HepG2 (cell line): ENCODE measurements around the gene WWTR1. TPM values are rescaled to one million over a fixed set of nuclear protein-coding genes. Genes with fewer than 3 reads are reported as not detected.

Source experiments
- ATAC-seq: fragments of 200-7000 bp; cut with Tn5 transposase; 3 replicates; pipeline ENCODE4 v1.9.1; 2020; ENCODE audit warnings: mild to moderate bottlenecking, moderate library complexity
- BruUV-seq: library from RNA; stranded (reverse); fragments of 400-500 nt; replicated peaks from 2 replicates; lab custom pipeline; 2021; lab: Mats Ljungman, UMichigan
- CTCF ChIA-PET: fragments of 300-600 bp; formaldehyde crosslinking; extraction: SDS; loops from one replicate; lab custom pipeline; 2021; ENCODE audit warnings: low total read pairs, inconsistent platforms, low intra/inter-chr PET ratio; lab: Yijun Ruan, JAX
- POLR2A ChIA-PET: fragments of 350-600 bp; sonication (Branson Sonifier 250); formaldehyde crosslinking; loops from one replicate; lab custom pipeline; 2020; ENCODE audit warnings: antibody characterized with exemption, inconsistent platforms; lab: Yijun Ruan, JAX
- DNase-seq: peaks from one replicate; pipeline ENCODE4 v3.0.0-alpha.2; 2015; ENCODE audit warnings: low spot score
- FAIRE-seq: peaks from 3 replicates; lab custom pipeline; 2011; peaks lifted over from hg19 to GRCh38; lab: Jason Lieb, UNC
- H2AFZ ChIP-seq: one replicate; pipeline ENCODE4 v1.6.1; 2011; ENCODE audit warnings: low read length, inconsistent platforms
- H3K27ac ChIP-seq: fragments of 300-600 bp; 3 replicates; pipeline ENCODE4 v1.8.0; 2011; ENCODE audit warnings: mixed run types, mild to moderate bottlenecking, mixed read lengths, low read length, inconsistent platforms; ENCODE audit not compliant: insufficient read depth; ENCODE audit errors: extremely low read length
- H3K27me3 ChIP-seq, 2 experiments: fragments of 200-600 bp in 1 of 2; 2 replicates in 1 of 2; 3 replicates in 1 of 2; pipeline versions ENCODE4 v1.6.0 to v1.8.0; 2011; ENCODE audit warnings: low read length in 2 of 2, mild to moderate bottlenecking in 2 of 2, moderate library complexity in 2 of 2, inconsistent platforms in 1 of 2; ENCODE audit not compliant: insufficient read depth in 2 of 2, control insufficient read depth in 1 of 2
- H3K36me3 ChIP-seq, 2 experiments: fragments of 200-600 bp in 1 of 2; replicated peaks in 1 of 2; 2 replicates in 1 of 2; 3 replicates in 1 of 2; pipeline versions ENCODE4 v1.5.1 to v1.8.0; 2011; ENCODE audit warnings: low read length in 2 of 2, inconsistent platforms in 1 of 2; ENCODE audit not compliant: insufficient read depth in 2 of 2, control insufficient read depth in 1 of 2
- H3K4me1 ChIP-seq: 2 replicates; pipeline ENCODE4 v1.5.1; 2012; ENCODE audit warnings: low read length, inconsistent platforms; ENCODE audit not compliant: insufficient read depth
- H3K4me2 ChIP-seq: 2 replicates; pipeline ENCODE4 v1.6.0; 2011; ENCODE audit warnings: low read depth, low read length, inconsistent platforms
- H3K4me3 ChIP-seq, 3 experiments: fragments of 200-600 bp in 1 of 3; sonication (generic), shearing (Covaris generic) in 1 of 3; replicated peaks in 1 of 3; 2 replicates each; pipeline ENCODE4 v1.5.1; 2011 to 2016; ENCODE audit warnings: low read length in 3 of 3, inconsistent platforms in 2 of 3, low read depth in 2 of 3, mild to moderate bottlenecking in 2 of 3, control low read depth in 1 of 3, mixed read lengths in 1 of 3; ENCODE audit not compliant: insufficient read depth in 1 of 3
- H3K79me2 ChIP-seq: one replicate; pipeline ENCODE4 v1.6.1; 2011; ENCODE audit warnings: low read length, inconsistent platforms; ENCODE audit not compliant: insufficient read depth
- H3K9ac ChIP-seq: 2 replicates; pipeline ENCODE4 v1.6.0; 2011; ENCODE audit warnings: mild to moderate bottlenecking, low read depth, low read length, inconsistent platforms; ENCODE audit not compliant: insufficient read depth
- H3K9me3 ChIP-seq: 2 replicates; pipeline ENCODE4 v1.5.1; 2012; ENCODE audit warnings: mild to moderate bottlenecking, low read length
- H4K20me1 ChIP-seq: 2 replicates; pipeline ENCODE4 v1.6.0; 2011; ENCODE audit warnings: inconsistent platforms, mild to moderate bottlenecking, low read length, moderate library complexity; ENCODE audit not compliant: insufficient read depth
- CENPX ChIP-seq: sonication (generic); formaldehyde crosslinking; IDR thresholded peaks from 2 replicates; pipeline ENCODE4 v1.9.0; 2021; ENCODE audit warnings: mild to moderate bottlenecking, missing genetic modification reagents, moderate library complexity
- GABPB1 ChIP-seq: IDR thresholded peaks from 2 replicates; pipeline ENCODE4 v1.6.1; 2016; ENCODE audit warnings: mild to moderate bottlenecking, missing genetic modification reagents, moderate library complexity, missing compliant biosample characterization
- GTF2F1 ChIP-seq: fragments of 150-350 bp; IDR thresholded peaks from 2 replicates; pipeline ENCODE4 v1.6.1; 2014; ENCODE audit warnings: low read length
- HNRNPK ChIP-seq: fragments of 200-400 bp; formaldehyde crosslinking; IDR thresholded peaks from 2 replicates; pipeline ENCODE4 v1.6.1; 2018; ENCODE audit warnings: low read length, low read depth, moderate library complexity, mild to moderate bottlenecking; ENCODE audit not compliant: poor library complexity, severe bottlenecking
- SNAPC2 ChIP-seq: sonication (generic); formaldehyde crosslinking; IDR thresholded peaks from 2 replicates; pipeline ENCODE4 v1.8.1; 2022; ENCODE audit warnings: mild to moderate bottlenecking, missing genetic modification reagents
- ZNF33A ChIP-seq: sonication (generic); formaldehyde crosslinking; IDR thresholded peaks from 2 replicates; pipeline ENCODE4 v1.5.1; 2020; ENCODE audit warnings: missing genetic modification reagents, mild to moderate bottlenecking, moderate library complexity, borderline replicate concordance
- ZNF569 ChIP-seq: sonication (generic); formaldehyde crosslinking; IDR thresholded peaks from 2 replicates; pipeline ENCODE4 v1.5.0; 2020; ENCODE audit warnings: mild to moderate bottlenecking, missing genetic modification reagents, moderate library complexity, borderline replicate concordance
- ZNF589 ChIP-seq: sonication (generic); formaldehyde crosslinking; conservative IDR thresholded peaks from 2 replicates; pipeline ENCODE4 v1.8.0; 2022; ENCODE audit warnings: mild to moderate bottlenecking, moderate library complexity, missing genetic modification reagents
- WGBS: methylation state at CpG from one replicate; pipeline ENCODE4 v1.1.6; 2017; ENCODE audit warnings: low lambda C conversion rate; 5-methylcytosine and 5-hydroxymethylcytosine counted together
- in situ Hi-C: cut with HindIII; loops from 2 replicates; pipeline ENCODE4 v1.10.0; 2017; ENCODE audit warnings: low pct_unique_long_range_greater_than_20kb; ENCODE audit not compliant: extremely low pct_ligation_motif_present
- intact Hi-C: fragments of 100-400 bp; cut with micrococcal nuclease; formaldehyde crosslinking; loops from one replicate; pipeline ENCODE4 v1.10.0; 2022; ENCODE audit not compliant: unreplicated experiment
- polyA plus RNA-seq, 8 experiments: library from polyadenylated mRNA; depleted of rRNA in 3 of 8; stranded (reverse) in 7 of 8; unstranded in 1 of 8; fragments of >200 nt; fragmentation: Illumina TruSeq in 4 of 8; extraction: Trizol in 4 of 8; gene quantifications; 2 replicates each; pipeline versions ENCODE4 v1.2.1 to v1.2.3, GENCODE V29; 2011 to 2016; ENCODE audit warnings: low read depth in 4 of 8, missing spikeins in 1 of 8, mixed read lengths in 1 of 8; ENCODE audit not compliant: insufficient read depth in 1 of 8
- total RNA-seq, 5 experiments: library from RNA; depleted of rRNA; stranded (reverse); fragments of >200 nt; fragmentation: Illumina TruSeq; extraction: Trizol; gene quantifications; 2 replicates each; pipeline ENCODE4 v1.2.3, GENCODE V29; 2016; ENCODE audit warnings: low read depth in 1 of 5
- TF ChIP-seq, protein P1 (sequence below): sonication (generic); formaldehyde crosslinking; IDR thresholded peaks from 2 replicates; pipeline ENCODE4 v1.5.0; 2020; ENCODE audit warnings: mild to moderate bottlenecking, missing genetic modification reagents, borderline replicate concordance
- TF ChIP-seq, protein P2 (sequence below): sonication (generic); formaldehyde crosslinking; IDR thresholded peaks from 2 replicates; pipeline ENCODE4 v1.5.0; 2020; ENCODE audit warnings: missing genetic modification reagents

Gene WWTR1
- total and polyA plus RNA-seq, 2 of the 13 experiments (the other 11 are each of a cell fraction or from before 2014, with no cell fraction given) = 19.7 to 139 TPM

DNA sequence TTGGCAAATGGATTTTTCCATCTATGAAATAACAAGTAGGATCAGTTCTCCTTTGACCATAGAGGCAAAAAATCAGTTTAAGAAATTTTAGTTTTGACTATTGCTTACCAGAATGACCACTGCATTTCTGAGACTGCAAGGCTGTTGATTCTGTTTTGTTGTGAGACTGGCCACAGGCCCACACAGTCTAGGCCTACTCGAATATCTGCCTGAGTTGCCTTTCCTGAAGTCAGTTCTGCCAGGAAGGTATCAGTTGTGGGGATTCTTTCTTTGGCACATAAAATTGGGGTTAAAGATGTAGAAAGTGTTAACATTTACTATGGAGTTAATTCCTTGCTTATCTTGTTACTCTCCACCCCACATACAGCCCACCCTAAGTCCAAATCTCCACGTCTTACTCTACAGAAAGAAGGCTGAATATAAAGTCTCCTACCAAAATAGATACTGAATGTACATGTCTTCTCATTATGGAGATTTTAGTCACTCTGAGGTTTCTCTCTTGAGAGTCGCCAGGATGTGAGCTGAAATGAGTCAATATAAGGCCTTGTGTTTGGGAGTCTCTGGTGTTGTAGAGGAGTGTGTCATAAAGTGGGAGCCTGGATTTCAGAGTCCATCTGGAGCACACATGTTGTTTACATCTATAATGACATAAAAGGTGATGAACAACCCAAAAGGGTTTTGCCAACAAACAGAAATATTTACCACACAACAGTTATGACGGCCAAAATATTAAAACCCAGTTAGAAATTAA is 45.0 kb upstream of the WWTR1 start:
- Histone ChIP-seq H3K27ac (no peak overlapping the region), H3K4me2 (no peak overlapping the region), H3K36me3 (no peaks in the 10 kb centered on the region), H3K27me3 (no peaks in the 10 kb centered on the region), H3K9me3 (peaks cover 15% of the 10 kb centered on the region), H3K4me1 (peaks cover 13% of the 10 kb centered on the region; the same call in 1 of the 2 replicates), H3K79me2 (no peaks in the 10 kb centered on the region), H3K4me3 (no peak overlapping the region), H4K20me1 (no peaks in the 10 kb centered on the region), H2AFZ (no peak overlapping the region), H3K9ac (no peak overlapping the region)
- WGBS = 48% methylated on average over 4 of the region's 4 CpGs
- intact Hi-C loops (no loop called here), in situ Hi-C loops (no loop called here)
- BruUV-seq = no TSS peak
- TF ChIP-seq CENPX (CRISPR knock-in tag) = no peak
- no peak for TF ChIP-seq GTF2F1
- TF ChIP-seq ZNF33A = no peak
- TF ChIP-seq, protein P1, sequence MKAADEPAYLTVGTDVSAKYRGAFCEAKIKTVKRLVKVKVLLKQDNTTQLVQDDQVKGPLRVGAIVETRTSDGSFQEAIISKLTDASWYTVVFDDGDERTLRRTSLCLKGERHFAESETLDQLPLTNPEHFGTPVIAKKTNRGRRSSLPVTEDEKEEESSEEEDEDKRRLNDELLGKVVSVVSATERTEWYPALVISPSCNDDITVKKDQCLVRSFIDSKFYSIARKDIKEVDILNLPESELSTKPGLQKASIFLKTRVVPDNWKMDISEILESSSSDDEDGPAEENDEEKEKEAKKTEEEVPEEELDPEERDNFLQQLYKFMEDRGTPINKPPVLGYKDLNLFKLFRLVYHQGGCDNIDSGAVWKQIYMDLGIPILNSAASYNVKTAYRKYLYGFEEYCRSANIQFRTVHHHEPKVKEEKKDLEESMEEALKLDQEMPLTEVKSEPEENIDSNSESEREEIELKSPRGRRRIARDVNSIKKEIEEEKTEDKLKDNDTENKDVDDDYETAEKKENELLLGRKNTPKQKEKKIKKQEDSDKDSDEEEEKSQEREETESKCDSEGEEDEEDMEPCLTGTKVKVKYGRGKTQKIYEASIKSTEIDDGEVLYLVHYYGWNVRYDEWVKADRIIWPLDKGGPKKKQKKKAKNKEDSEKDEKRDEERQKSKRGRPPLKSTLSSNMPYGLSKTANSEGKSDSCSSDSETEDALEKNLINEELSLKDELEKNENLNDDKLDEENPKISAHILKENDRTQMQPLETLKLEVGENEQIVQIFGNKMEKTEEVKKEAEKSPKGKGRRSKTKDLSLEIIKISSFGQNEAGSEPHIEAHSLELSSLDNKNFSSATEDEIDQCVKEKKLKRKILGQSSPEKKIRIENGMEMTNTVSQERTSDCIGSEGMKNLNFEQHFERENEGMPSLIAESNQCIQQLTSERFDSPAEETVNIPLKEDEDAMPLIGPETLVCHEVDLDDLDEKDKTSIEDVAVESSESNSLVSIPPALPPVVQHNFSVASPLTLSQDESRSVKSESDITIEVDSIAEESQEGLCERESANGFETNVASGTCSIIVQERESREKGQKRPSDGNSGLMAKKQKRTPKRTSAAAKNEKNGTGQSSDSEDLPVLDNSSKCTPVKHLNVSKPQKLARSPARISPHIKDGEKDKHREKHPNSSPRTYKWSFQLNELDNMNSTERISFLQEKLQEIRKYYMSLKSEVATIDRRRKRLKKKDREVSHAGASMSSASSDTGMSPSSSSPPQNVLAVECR (CRISPR knock-in tag) = no peak
- no peak for TF ChIP-seq ZNF589 (CRISPR knock-in tag)
- no peak for TF ChIP-seq SNAPC2 (CRISPR knock-in tag)
- TF ChIP-seq, protein P2, sequence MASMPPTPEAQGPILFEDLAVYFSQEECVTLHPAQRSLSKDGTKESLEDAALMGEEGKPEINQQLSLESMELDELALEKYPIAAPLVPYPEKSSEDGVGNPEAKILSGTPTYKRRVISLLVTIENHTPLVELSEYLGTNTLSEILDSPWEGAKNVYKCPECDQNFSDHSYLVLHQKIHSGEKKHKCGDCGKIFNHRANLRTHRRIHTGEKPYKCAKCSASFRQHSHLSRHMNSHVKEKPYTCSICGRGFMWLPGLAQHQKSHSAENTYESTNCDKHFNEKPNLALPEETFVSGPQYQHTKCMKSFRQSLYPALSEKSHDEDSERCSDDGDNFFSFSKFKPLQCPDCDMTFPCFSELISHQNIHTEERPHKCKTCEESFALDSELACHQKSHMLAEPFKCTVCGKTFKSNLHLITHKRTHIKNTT (CRISPR knock-in tag) = no peak
- TF ChIP-seq HNRNPK = no peak
- TF ChIP-seq ZNF569 (CRISPR knock-in tag) = no peak
- TF ChIP-seq GABPB1 = no peak
- no peak for FAIRE-seq
- peak; percentile 26; the same call in 1 of the 3 replicates for ATAC-seq
- CTCF ChIA-PET = no interaction called here
- DNase-seq = no peak
- POLR2A ChIA-PET = no interaction called here
